GM06990 (cell line): Measurements from ENCODE around the gene ZNF334.

Source experiments
- DNase-seq: peaks from one replicate; pipeline ENCODE4 v3.0.0-alpha.2; 2011; ENCODE audit not compliant: insufficient read length; ENCODE audit errors: extremely low read depth
- H3K27me3 ChIP-seq: replicated peaks from 2 replicates; pipeline ENCODE4 v1.6.0; 2011; ENCODE audit warnings: low read length; ENCODE audit not compliant: control insufficient read depth, insufficient read depth
- H3K36me3 ChIP-seq: 2 replicates; pipeline ENCODE4 v1.5.1; 2011; ENCODE audit warnings: low read length; ENCODE audit not compliant: control insufficient read depth, insufficient read depth
- H3K4me3 ChIP-seq: replicated peaks from 2 replicates; pipeline ENCODE4 v1.5.1; 2011; ENCODE audit warnings: low read depth, mild to moderate bottlenecking, control low read depth, low read length
- TF ChIP-seq, protein P1 (sequence below): IDR thresholded peaks from 2 replicates; pipeline ENCODE4 v1.5.1; 2011; ENCODE audit warnings: low read length, control low read depth, mild to moderate bottlenecking, inconsistent platforms; ENCODE audit not compliant: insufficient read depth, poor library complexity, severe bottlenecking

ZNF334 gene

DNA sequence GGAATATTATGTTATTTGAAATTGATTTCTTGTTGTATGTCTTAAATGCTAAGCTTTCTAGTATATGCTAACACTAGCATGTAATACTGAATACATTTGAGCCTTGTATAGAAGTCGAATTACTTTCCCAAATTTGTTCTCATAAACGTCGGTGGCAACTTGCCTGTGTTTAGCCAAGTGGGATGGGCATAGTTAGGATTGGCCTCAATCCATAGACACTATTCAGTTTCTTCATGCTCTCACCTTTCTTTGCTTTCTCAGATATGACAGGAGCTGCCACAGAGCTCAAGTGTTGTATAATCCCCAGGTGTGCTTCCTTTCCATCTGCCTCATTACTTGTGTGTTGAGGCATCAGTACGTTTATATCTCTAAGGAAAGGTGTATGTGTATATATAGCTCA, 19.3 kb downstream of the ZNF334 start:
- Histone ChIP-seq H3K4me3 (no peak overlapping the region), H3K27me3 (no peaks in the 10 kb centered on the region), H3K36me3 (no peaks in the 10 kb centered on the region)
- no peak for DNase-seq
- TF ChIP-seq, protein P1, sequence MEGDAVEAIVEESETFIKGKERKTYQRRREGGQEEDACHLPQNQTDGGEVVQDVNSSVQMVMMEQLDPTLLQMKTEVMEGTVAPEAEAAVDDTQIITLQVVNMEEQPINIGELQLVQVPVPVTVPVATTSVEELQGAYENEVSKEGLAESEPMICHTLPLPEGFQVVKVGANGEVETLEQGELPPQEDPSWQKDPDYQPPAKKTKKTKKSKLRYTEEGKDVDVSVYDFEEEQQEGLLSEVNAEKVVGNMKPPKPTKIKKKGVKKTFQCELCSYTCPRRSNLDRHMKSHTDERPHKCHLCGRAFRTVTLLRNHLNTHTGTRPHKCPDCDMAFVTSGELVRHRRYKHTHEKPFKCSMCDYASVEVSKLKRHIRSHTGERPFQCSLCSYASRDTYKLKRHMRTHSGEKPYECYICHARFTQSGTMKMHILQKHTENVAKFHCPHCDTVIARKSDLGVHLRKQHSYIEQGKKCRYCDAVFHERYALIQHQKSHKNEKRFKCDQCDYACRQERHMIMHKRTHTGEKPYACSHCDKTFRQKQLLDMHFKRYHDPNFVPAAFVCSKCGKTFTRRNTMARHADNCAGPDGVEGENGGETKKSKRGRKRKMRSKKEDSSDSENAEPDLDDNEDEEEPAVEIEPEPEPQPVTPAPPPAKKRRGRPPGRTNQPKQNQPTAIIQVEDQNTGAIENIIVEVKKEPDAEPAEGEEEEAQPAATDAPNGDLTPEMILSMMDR = no peak

DNA sequence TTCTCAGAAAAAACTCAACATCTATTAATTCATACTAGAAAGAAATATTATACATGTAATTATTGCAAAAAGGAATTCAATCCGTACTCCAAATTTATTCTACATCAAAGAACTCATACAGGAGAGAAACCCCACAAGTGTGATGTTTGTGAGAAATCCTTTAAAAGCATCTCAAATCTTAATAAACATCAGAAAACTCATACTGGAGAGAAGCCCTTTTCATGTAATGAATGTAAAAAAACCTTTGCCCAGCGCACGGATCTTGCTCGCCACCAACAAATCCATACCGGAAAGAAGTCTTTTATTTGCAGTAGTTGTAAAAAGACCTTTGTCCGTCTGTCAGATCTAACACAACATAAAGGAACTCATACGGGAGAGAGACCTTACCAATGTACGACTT, 22.0 kb downstream of the ZNF334 start:
- no peak for DNase-seq
- no peaks in the 10 kb centered on the region for H3K36me3 ChIP-seq
- TF ChIP-seq, protein P1 = no peak
- H3K27me3 ChIP-seq = no peaks in the 10 kb centered on the region
- H3K4me3 ChIP-seq = no peak overlapping the region

DNA sequence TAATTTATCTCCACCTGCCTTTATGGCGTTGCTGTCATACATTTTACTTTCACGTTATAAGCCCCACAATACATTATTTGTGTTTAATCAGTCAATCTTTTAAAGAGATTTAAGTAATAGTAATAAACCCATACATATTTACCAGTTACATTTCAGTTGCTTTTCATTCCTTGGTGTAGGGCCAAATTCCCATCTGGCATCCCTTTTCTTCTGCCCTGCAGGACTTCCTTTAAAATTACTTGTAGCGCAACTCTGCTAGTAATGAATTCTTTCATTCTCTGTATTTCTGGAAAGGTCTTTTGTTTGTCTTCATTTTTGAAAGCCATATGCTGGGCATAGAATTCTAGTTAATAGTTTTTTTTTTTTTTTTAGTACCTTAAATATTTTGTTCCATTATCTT, 24.9 kb downstream of the ZNF334 start:
- Histone ChIP-seq H3K4me3 (no peak overlapping the region), H3K27me3 (no peaks in the 10 kb centered on the region; the same call in 1 of the 2 replicates), H3K36me3 (no peaks in the 10 kb centered on the region)
- no peak for DNase-seq
- TF ChIP-seq, protein P1 = no peak

DNA sequence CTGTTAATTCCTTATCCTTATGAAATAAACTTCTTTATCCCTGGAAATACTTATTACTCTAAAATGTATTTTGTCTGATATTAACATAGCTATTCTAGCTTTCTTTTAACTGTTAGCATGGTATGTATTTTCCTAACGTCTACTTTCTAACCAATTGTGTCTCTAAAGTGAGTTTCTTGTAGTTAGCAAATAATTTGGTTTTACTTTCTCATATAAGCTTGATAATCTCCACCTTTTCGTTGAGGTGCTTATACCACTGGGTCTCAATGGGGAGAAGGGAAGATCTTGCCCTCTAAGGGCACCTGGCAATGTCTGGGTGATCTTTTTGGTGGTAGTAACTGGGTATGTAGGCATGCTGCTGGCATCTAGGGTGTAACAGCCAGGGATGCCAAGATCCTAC, 25.7 kb downstream of the ZNF334 start:
- TF ChIP-seq, protein P1 = no peak

DNA sequence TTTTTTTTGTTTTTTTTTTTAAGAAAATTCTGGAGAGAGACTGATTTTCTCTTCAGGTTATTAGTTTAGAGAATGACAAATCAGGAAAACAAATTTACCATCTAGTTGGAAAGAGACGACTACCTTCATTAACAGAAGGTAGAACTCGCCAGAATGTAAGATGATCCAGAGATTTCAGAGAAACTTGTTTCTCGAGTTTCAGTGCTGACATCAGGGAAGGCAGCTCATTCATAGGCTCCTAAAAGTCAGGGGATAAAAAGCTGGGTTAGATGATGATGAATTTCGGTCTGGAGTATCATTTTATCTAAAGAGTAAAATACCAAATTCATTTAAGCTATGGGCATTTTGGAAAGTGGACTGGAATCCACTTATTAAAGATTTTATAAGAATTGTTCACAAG, 27.9 kb downstream of the ZNF334 start:
- no peaks in the 10 kb centered on the region for H3K36me3 ChIP-seq
- DNase-seq = no peak
- no peaks in the 10 kb centered on the region; the same call in 1 of the 2 replicates for H3K27me3 ChIP-seq
- H3K4me3 ChIP-seq = no peak overlapping the region
- TF ChIP-seq, protein P1 = no peak

More for the DNA sequence above, 25.7 kb downstream of the ZNF334 start:
- Histone ChIP-seq H3K36me3 (no peaks in the 10 kb centered on the region), H3K27me3 (no peaks in the 10 kb centered on the region; the same call in 1 of the 2 replicates), H3K4me3 (no peak overlapping the region)
- no peak for DNase-seq

DNA sequence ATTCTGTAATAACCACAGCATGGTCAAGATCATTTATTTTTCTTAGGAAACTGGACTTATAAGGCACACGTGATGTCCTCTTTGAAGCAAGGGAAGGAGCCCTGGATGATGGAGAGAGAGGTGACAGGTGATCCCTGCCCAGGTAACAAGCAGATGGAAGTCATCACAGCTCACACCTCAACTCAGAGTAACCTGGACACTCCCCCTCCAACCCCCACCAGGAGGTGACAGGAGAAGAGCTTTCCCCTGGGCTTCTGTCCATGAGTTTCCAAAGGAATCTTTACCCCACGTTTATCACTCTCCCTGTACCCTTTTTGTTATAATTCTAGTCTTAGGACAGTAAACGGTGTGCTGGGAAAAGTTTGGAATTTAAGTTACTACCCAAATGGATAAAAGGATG, 28.4 kb downstream of the ZNF334 start:
- H3K4me3 ChIP-seq = no peak overlapping the region
- H3K36me3 ChIP-seq = no peaks in the 10 kb centered on the region
- no peaks in the 10 kb centered on the region; the same call in 1 of the 2 replicates for H3K27me3 ChIP-seq
- TF ChIP-seq, protein P1 = no peak
- no peak for DNase-seq
